Midbrain (tissue), 1 donor: Measurements from ENCODE around the gene RSPRY1.

Experiments used
- DNase-seq: peaks from one replicate; lab custom pipeline; 2025; lab: John Stamatoyannopoulos, UW

RSPRY1 gene

DNA sequence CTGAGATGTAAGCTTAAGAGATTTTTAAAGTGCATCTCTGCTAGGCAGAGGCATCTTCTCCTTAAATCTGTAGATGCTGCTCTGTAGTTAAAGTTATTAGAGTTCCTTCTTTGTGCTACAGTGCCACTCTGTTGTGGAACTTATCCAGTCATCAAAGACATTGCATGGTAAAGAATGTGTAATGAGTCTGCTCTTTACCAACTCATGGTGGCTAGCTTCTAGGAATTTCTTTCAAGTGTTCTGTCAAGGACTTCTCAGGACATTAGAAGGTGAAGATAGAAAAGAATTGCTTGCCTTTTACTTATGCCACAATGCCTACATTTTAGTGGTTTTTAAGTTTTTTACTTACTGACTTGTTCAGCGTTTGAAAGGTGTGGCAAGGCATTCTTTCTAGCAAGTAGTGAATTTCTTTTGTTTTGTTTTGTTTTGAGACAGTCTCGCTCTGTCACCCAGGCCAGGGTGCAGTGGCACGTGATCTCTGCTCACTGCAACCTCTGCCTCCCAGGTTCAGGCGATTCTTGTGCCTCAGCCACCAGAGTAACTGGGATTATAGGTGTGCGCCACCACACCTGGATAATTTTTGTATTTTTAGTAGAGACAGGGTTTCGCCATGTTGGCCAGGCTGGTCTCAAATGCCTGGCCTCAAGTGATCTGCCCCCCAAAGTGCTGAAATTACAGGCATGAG, 38.7 kb downstream of the RSPRY1 start:
- DNase-seq = no peak

DNA sequence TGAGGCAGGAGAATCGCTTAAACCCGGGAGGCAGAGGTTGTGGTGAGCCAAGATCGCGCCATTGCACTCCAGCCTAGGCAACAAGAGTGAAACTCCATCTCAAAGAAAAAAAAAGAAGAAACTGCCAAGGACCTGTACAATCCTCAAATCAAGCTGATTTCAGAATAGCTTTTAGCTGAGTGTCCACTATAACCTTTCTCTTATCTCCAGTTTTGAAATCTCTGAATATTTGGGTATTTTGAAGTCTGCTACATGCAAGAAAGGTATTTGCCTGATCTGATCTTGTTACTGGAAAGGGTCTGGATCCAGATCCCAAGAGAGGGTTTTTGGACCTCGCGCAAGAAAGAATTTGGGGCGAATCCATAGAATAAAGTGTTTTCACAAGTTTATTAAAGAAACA, 39.8 kb downstream of the RSPRY1 start:
- DNase-seq = no peak

DNA sequence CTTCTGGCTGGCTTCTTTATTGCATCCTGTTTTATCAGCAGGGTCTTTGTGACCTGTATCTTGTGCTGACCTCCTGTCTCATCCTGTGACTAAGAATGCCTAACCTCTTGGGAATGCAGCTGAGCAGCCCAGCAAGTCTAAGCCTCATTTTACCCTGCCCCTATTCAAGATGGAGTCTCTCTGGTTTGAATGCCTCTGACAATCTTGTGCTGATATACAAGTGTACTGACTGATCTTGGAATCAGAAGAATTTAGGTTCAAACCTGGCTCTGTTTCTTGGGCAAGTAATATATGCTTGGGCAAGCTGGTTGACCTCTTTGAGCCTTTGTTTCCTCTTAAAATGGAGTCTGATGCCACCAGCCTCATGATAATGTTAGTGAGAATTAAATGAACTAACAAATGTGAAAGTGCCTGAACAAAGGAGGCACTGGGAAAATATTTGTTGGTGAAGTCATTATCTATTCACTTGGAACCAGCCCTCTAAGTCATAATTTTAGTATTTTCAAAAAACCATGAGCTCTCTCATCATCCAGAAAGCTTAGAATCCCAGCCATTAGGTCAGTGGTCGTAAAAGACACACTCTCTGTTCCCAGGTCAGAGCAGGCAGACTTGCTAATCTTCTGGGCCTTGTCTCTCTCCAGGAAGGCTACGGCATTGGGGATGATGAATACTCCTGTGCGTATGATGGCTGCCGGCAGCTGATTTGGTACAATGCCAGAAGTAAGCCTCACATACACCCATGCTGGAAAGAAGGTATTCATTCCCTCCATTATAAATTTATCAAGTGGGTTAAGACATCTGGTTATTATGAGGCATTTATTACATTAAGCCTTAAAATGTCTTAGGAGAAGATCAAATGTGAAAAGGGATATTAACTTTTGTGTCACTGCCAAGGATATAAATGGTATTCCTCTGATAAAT, 40.8 kb downstream of the RSPRY1 start:
- no peak for DNase-seq

DNA sequence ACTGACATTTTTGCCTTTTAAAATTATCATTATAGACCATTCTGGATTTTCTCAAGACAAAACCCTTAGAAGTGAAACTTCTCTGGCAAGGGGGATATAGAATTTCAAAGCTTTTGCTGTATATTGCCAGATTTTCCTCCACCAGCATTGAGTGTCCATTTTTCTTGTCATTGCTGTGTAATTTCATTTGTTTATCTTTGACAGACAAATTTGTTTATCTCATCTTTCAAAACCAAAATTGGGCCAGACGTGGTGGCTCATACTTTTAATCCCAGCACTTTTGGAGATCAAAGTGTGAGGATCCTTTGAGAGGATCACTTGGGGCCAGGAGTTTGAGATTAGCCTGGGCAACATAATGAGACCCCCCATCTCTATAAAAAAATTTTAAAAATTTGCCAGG, 43.0 kb downstream of the RSPRY1 start:
- DNase-seq = no peak

DNA sequence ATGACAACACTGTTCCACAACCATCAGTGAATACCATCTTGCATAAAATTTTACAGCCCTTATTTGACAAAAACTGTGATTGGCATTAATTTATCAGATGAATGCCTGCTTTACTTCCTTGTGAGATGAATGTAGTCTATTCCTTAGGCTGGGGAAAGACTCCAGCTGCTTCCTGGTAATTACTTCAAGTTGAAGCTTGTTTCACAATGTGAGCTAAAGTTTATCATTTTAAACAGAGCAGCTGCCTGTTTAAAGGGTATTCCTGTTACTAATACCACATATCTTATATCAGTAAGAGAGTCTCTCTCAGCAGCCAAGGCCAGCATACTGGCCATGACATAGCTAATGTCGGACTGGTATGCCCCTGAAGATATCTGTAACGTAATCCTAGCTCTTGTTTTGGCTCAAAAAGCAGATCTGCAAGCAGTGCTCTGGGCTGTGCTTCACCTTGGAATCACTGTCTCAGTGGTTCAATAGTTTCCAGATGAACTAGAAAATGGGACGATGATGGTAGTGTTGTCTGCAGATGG, 45.8 kb downstream of the RSPRY1 start:
- DNase-seq = no peak

DNA sequence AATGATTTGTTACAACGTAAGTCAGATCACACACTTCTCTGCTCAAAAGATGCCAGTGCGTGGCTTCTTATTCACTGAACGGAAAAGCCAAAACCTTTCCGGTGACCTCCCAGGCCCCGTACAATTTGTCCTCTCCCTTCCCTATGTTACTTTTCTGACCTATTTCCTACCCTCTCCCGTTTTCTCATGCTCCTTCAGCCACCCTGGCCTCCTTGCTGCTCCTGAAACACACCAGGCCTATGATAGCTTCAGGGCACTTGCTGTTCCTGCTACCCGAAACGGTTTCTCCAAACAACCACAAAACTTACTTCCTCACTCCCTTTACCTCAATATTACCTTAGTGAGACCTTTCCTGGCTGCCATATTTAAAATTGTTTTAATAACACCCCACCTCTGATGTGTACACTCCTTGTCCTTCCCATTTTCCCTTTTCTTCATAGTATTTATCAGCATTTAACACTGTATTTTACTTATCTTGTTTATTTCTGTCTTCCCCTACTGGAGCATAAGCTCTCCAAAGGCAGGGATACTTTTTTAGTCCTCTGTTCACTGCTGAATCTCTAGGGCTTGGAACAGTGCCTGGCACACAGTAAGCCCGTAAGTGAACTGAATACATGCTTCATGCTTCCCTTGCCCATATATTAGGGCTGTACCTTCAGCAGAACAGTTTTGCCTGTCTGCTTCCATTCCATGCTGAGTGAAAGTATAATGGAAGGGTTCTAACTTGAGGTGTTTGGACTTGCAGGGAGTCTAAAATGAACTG, 48.0 kb downstream of the RSPRY1 start:
- no peak for DNase-seq

DNA sequence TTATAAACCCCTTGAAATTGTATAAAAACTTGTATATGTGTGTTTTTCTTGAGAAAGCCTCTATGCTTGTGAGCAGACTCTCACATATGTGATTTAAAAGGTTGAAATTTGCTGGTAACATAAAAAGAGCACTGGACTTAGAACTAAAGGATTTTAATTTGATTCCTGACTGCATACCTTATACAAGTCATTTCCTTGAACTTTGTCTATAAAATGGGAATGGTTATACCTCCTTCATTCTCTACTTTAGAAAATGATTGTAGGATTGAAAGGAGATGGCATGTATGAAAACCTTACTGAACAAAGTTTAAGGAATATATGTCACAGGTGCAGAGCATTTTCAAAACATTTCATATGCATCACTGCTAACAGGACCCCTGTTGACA, 48.6 kb downstream of the RSPRY1 start:
- DNase-seq = no peak

DNA sequence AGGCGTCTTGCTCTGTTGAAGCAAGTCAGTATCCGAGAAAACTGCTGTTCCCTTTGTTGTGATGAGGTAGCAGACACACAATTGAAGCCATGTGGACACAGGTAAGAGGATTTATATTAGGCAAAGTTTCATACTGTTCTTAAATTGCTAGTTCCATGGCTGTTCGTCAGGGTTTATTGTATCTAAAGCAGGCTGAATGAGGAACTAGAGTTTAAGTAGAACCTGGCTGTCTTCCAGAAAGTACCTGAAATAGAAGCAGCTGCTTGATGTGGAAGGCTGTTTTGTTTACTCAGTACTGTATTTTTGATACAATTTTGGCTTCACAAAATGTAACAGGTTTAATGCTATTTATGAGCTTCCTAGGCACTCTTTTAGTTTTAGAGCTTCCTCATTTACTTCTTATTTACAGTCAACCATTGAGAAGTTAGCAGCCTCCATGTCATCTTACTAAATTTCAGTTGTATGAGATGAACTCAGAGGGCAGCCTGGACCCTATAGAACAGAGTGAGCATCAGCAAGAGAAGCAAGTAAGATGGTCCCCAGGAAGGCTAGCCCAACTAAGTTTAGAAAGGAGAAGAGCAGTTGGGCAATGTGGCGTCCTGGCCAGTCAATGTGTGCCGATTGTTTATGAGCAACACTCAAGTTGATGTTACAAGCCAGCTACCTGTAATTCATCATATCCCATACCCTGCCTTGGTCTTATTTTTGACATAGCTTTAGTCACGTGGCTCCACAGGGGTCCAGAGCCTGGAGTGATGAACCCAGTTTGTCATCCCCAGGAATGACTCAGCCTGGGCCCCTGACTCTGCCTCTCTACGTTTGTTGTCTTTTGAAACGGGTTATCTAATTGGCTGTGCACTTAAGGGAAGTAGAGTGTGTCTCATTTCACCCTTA, 49.2 kb downstream of the RSPRY1 start:
- DNase-seq = no peak

DNA sequence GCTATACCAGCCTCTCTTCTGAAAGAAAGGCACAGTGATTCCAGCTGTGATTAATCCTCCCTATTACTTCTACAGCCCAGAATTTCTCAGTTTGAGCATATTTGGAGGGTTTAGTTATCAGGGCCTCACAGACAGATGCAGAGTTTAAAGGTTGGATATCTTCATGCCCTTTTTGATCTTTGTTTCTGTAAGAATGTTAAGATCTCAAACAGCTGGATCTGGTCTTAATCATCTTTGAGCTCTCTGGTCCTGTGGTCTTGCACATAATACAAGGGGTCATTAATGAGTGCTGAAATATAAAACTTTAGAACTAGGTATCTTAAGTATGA, 49.9 kb downstream of the RSPRY1 start:
- no peak for DNase-seq

DNA sequence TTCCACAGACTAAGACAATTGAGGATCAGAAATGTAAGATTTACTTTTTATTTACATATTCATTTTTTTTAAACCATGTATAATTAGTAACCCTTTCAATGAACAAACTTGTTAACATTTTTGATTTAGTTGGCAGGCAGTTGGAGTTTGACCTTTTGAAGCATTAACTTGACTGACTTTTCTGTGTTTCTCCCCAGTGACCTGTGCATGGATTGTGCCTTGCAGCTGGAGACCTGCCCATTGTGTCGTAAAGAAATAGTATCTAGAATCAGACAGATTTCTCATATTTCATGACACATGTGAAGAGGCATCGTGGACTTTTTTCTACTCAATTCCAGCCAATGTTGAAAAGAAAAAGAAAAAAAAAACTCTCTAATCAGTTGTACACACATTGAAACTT, 52.6 kb downstream of the RSPRY1 start:
- DNase-seq = no peak

DNA sequence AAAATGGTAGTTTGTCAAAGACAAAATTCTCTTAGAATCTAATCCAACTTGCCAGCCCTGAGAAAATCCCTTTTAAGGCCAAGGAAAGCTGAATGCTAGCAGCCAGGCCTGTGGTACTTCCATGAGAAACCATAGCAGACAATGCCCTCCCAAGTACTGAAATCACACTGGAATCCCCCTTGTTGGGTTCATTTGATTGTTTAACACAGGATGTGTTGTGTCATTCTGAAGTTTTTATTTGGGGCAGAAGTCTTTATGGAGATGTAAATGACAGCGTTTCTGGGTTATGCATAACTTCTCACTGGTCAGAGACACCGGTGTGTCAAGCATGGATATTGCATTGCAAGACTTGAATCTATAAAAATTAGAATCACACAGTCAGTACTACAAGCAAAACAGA, 53.0 kb downstream of the RSPRY1 start:
- no peak for DNase-seq

DNA sequence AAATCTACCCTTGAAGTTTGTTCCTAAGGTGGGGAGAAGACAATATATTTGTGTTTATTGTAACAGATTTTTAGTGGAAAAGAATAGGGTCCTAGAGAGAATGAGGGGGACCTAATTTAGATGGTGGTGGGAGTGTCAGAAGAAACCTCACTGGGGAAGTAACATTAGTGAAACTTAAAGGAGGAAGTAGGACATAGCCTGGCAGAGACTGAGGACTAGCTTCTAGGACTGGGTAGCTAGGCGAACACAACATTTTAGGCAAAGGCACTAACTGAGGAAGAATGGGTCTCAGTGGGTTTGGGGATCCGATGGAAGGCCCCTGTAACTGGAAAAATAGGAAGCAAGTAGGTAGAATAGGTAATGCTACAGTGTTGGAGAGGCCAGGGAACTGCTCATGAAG, 54.7 kb downstream of the RSPRY1 start:
- DNase-seq = no peak

DNA sequence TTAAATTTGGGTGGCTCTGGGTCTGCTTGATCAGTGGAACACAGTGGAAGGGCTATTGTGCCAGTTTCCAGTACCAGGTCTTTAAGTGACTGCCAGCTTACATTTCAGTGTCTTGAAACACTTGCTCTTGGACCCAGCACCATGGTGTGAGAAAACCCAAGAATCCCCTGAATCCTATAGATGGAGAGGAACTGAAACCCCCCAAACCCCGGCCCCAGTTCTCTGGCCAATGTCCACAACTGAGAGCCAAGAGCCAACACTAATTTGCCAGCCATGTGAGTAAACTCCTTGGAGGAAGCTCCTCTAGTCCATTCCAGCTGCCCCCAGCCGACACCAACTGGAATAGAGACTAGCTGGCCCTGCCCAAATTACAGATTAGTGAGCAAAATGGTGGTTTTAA, 56.5 kb downstream of the RSPRY1 start:
- DNase-seq = no peak

DNA sequence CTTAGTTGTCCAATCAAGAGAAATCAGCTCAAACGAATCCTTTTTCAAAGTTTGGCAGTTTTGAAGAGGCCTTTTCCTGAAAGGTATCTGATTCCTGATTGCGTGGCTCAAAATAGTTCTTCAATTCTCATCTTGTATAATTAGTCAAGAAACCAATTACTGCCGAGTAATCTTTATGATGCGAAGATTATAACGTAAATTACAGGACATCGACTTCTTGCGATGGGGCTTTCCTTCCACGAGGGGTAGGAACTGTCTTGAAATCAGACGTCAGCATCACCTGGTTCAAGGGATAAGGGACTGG, 58.3 kb downstream of the RSPRY1 start:
- no peak for DNase-seq

DNA sequence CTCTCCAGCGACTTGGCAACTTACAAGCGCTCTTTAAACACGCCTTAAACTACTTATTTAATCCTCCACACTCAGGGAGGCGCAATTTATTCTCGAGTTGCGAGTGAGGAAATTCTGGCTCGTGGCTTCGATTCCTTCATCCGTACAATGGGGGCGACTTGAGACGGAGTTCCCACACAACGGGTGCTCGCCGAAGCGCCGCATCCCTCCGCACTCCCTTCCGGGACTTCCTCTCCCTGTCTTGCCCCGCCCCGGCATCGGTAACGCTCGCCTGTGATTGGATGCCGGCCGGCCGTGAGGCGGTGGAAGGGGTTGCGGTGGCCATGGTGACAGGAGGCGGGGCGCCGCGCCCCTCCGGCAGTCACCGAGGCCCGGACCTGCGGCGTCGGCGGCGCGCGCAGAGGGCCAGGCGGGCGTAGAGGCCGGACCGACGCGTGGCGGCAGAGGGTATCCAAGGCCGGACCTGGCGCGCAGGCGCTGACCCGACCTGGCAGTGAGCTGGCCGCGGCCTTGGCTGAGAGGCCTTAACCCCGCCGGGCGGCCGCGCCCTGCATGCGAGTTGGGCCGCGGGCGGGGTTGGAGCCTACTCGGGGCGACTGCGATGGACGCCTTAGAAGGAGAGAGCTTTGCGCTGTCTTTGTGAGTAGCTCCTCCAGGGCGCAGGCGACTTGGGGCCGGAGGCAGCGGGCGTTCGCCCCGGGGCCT, 58.8 kb downstream of the RSPRY1 start, which contains the start of gene ARL2BP:
Gene ARL2BP (plus strand): TSS at position 493 of the 705 bp plus-strand sequence. CDS start 109 bp downstream, at position 602.
- DNase-seq = peak; percentile 97

DNA sequence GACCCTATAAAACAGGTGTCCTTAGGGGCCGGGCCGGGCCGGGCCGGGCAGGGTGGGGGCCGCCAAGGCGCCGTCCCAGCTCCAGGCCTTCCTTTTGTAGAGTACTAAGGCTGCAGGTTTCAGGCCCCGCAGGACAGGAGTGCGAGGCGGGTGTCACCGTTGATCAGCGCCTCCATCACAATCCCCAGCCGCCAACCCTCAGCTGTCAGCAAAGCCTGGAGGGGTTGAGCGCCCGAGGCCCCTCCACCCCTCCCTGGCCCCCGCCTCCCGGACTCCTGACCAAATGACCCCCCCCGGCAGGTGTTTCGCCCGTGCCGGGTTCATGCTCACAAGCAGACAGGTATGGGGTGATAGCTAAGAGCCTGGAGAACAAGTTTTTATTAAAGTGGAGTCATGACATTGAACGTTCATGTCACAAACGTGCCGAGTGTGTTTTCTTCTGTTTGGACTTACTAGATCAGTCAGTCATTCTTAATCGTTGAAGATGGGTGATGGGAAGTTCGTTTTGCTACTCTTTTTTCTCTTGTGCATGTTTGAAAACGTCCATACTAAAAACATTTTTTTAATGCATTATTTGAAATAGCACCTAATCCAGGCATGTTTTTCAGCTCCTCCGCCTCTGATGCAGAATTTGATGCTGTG, 59.5 kb downstream of the RSPRY1 start:
- DNase-seq = no peak

DNA sequence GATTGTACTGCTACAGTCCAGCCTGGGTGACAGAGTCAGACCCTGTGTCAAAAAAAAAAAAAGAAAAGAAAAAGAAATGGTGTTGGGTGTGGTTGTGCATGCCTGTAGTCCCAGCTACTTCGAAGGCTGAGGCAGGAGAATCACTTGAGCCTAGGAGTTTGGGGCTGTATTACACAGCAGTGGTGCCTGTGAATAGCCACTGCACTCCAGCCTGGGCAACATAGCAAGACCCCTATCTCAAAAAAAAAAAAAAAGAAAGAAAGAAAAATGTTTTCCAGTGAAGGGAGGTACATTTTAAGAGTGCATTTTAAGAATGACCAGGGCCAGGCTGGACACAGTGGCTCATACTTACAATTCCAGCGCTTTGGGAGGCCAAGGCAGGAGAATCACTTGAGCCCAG, 65.2 kb downstream of the RSPRY1 start:
- no peak for DNase-seq

DNA sequence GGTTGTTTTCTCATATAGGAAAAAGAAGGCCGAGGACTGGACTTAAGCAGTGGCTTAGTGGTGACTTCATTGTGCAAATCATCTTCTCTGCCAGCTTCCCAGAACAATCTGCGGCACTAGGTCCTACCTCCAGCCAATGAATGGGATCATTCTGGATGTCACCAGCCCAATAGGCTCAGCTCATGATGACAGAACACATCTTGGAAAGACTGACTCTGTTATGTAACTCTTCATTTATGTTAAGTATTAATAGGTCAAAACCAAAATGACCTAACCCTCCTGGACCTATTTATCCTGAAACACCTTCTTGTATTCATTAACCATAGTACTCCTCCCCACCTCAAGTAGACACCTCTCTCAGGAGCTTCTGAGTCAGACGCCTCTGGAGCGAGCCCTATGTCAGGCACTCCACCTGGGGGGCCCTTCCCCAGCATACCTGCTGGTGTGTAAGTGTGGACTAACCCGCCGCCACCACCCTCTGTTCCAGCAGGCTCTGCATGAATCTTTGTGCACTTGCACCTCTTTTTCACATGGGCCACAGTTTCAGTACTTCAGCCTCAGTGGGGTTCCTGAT, 66.1 kb downstream of the RSPRY1 start:
- no peak for DNase-seq

DNA sequence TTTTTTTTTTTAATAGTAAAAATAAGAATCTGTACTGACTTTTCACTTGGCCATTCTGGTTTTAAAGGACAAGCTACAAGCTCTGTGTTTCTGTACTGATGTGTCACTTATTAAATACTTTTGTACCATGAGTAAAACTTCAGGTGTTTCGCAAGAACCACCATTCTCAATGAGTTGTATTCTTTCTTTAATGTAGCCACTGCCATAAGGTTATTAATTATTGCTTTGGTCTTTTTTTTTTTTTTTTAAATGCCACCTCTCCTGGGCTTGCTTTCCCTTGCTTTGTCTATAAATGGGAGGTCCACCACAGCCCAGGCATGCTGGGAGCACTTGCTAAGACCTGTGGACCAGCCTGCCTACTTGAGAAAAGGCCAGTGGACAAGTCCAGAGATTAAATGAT, 67.3 kb downstream of the RSPRY1 start:
- no peak for DNase-seq
